ENCODE data around the gene MTERF1. TPM values are rescaled to one million over a fixed set of nuclear protein-coding genes. Genes with fewer than 3 reads are reported as not detected.

The MTERF1 gene
- total RNA-seq, 4 donors from 2014 or later: 4.4 to 12.5 (median 7.1) TPM

GRCh38 chr7:91912494-91912893 is 32.0 kb upstream of the MTERF1 start:
- no peak for TF ChIP-seq EP300 (IDR thresholded peaks at IDR 0.05)
- no peak for TF ChIP-seq POLR2AphosphoS5 (IDR thresholded peaks at IDR 0.05)
- no peak for TF ChIP-seq POLR2A (IDR thresholded peaks at IDR 0.05)
- no peak for TF ChIP-seq CTCF (IDR thresholded peaks at IDR 0.05)
- Histone ChIP-seq H3K4me1 (no peaks in the 10 kb centered on the region), H3K4me3 (no peak overlapping the region), H3K27ac (no peak overlapping the region), H3K9me3 (no peaks in the 10 kb centered on the region), H3K36me3 (no peaks in the 10 kb centered on the region), H3K27me3 (no peaks in the 10 kb centered on the region)
- ATAC-seq: no peak

GRCh38 chr7:91911121-91911520 is 30.6 kb upstream of the MTERF1 start:
- WGBS, 2 donors (ENCODE audit: low coverage in 1 of 2): 89 to 100% methylated on average over 4 of the region's 4 CpGs
- ATAC-seq: no peak
- Histone ChIP-seq H3K4me3 (no peak overlapping the region), H3K4me1 (no peaks in the 10 kb centered on the region), H3K36me3 (no peaks in the 10 kb centered on the region), H3K9me3 (no peaks in the 10 kb centered on the region), H3K27ac (no peak overlapping the region), H3K27me3 (no peaks in the 10 kb centered on the region)
- TF ChIP-seq EP300 (IDR thresholded peaks at IDR 0.05) (no peak), POLR2AphosphoS5 (IDR thresholded peaks at IDR 0.05) (no peak), CTCF (IDR thresholded peaks at IDR 0.05) (no peak), POLR2A (IDR thresholded peaks at IDR 0.05) (no peak)

- ATAC-seq: no peak
- H3K27me3 ChIP-seq: no peaks in the 10 kb centered on the region
- TF ChIP-seq EP300 (IDR thresholded peaks at IDR 0.05): no peak
- no peak for TF ChIP-seq POLR2AphosphoS5 (IDR thresholded peaks at IDR 0.05)
- H3K4me3 ChIP-seq: no peak overlapping the region
- WGBS, 2 donors (ENCODE audit: low coverage in 1 of 2): 74 to 100% methylated on average over 1 of the region's 1 CpG
- no peaks in the 10 kb centered on the region for H3K36me3 ChIP-seq
- H3K9me3 ChIP-seq: no peaks in the 10 kb centered on the region
- H3K27ac ChIP-seq: no peak overlapping the region
- H3K4me1 ChIP-seq: no peaks in the 10 kb centered on the region
These were observed 29.7 kb upstream of the MTERF1 start for GRCh38 chr7:91910171-91910570.

GRCh38 chr7:91899563-91899962 is 19.1 kb upstream of the MTERF1 start:
- H3K27ac ChIP-seq: no peak overlapping the region
- ATAC-seq: no peak
- WGBS, 2 donors (ENCODE audit: low coverage in 1 of 2): 60 to 86% methylated on average over 1 of the region's 1 CpG
- H3K27me3 ChIP-seq: no peaks in the 10 kb centered on the region
- H3K4me1 ChIP-seq: peaks cover 0 to 7% (median 0%) of the 10 kb centered on the region in 3 donors
- no peak overlapping the region for H3K4me3 ChIP-seq
- H3K9me3 ChIP-seq: no peaks in the 10 kb centered on the region
- TF ChIP-seq POLR2A (IDR thresholded peaks at IDR 0.05): no peak
- TF ChIP-seq EP300 (IDR thresholded peaks at IDR 0.05): no peak
- TF ChIP-seq CTCF (IDR thresholded peaks at IDR 0.05): no peak
- no peak for TF ChIP-seq POLR2AphosphoS5 (IDR thresholded peaks at IDR 0.05)
- H3K36me3 ChIP-seq: no peaks in the 10 kb centered on the region

- whole genome bisulfite sequencing, 2 donors (ENCODE audit: low coverage in 1 of 2): 76 to 78% methylated on average over 10 of the region's 10 CpGs
- H3K36me3 ChIP-seq: no peaks in the 10 kb centered on the region
- H3K4me3 ChIP-seq: no peak overlapping the region
These were observed 17.9 kb upstream of the MTERF1 start for GRCh38 chr7:91898240-91898992.

More at GRCh38 chr7:91898240-91898992, 17.9 kb upstream of the MTERF1 start:
- no peak for TF ChIP-seq EP300 (IDR thresholded peaks at IDR 0.05)
- TF ChIP-seq POLR2AphosphoS5 (IDR thresholded peaks at IDR 0.05): no peak
- no peak for TF ChIP-seq POLR2A (IDR thresholded peaks at IDR 0.05)
- TF ChIP-seq CTCF (IDR thresholded peaks at IDR 0.05): no peak
- Histone ChIP-seq H3K27ac (no peak overlapping the region), H3K4me1 (peaks cover 0 to 18% (median 6%) of the 10 kb centered on the region in 3 donors), H3K27me3 (no peaks in the 10 kb centered on the region), H3K9me3 (no peaks in the 10 kb centered on the region)
- no peak for ATAC-seq

Data from gastroesophageal sphincter (tissue), 4 donors.